22Rv1 (cell line): ENCODE results near the gene RSU1.

ENCODE experiments used
- H3K27ac ChIP-seq: fragments of 450-650 bp; 2 replicates; pipeline ENCODE4 v1.5.1; 2017
- CTCF ChIP-seq: fragments of 450-650 bp; IDR thresholded peaks from 2 replicates; pipeline ENCODE4 v1.5.1; 2017; ENCODE audit warnings: mild to moderate bottlenecking
- ZFX ChIP-seq: fragments of 450-650 bp; IDR thresholded peaks from 2 replicates; pipeline ENCODE4 v1.6.1; 2017; ENCODE audit warnings: antibody characterized with exemption, borderline replicate concordance

RSU1 gene

GRCh38 chr10:16745061-16745460 lies 72.2 kb downstream of the RSU1 start:
- TF ChIP-seq ZFX: no peak
- TF ChIP-seq CTCF: no peak
- no peak overlapping the region for H3K27ac ChIP-seq

- H3K27ac ChIP-seq: no peak overlapping the region
- TF ChIP-seq ZFX (no peak), CTCF (no peak)
These were observed 74.9 kb downstream of the RSU1 start for GRCh38 chr10:16742165-16742960.

- no peak overlapping the region for H3K27ac ChIP-seq
These were observed 75.7 kb downstream of the RSU1 start for GRCh38 chr10:16741540-16741939.

GRCh38 chr10:16737420-16737819 lies 79.8 kb downstream of the RSU1 start:
- TF ChIP-seq ZFX (no peak), CTCF (no peak)
- no peak overlapping the region for H3K27ac ChIP-seq

More at GRCh38 chr10:16741540-16741939, 75.7 kb downstream of the RSU1 start:
- TF ChIP-seq ZFX (no peak), CTCF (no peak)

GRCh38 chr10:16735671-16736070 lies 81.6 kb downstream of the RSU1 start:
- H3K27ac ChIP-seq: no peak overlapping the region
- no peak for TF ChIP-seq CTCF
- TF ChIP-seq ZFX: no peak

- TF ChIP-seq CTCF: no peak
- no peak for TF ChIP-seq ZFX
- H3K27ac ChIP-seq: no peak overlapping the region
These were observed 84.8 kb downstream of the RSU1 start for GRCh38 chr10:16732376-16732775.

- H3K27ac ChIP-seq: no peak overlapping the region
- TF ChIP-seq CTCF (no peak), ZFX (no peak)
These were observed 89.0 kb downstream of the RSU1 start for GRCh38 chr10:16728266-16728665.
